ENCODE results near the gene UTP3.

DNA sequence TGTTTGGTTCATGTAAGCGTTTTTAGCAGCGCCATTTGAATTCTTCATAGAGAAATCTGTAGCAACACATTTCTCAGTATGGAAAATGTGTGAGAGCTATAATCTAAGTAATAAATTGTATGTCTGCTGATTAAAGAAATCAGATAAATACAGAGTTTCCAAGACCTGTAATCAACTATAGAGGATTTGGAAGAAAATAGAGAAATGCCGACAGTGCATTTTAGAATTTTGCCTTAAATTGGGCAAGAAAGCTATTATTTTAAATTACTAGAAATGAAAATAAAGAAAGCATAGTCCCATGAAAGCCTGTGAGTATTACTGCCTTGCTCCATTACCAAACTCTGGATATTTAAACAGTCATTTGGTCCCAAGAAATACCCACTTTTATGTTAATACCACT is 36.1 kb downstream of the UTP3 start:
- TF ChIP-seq, protein P1, sequence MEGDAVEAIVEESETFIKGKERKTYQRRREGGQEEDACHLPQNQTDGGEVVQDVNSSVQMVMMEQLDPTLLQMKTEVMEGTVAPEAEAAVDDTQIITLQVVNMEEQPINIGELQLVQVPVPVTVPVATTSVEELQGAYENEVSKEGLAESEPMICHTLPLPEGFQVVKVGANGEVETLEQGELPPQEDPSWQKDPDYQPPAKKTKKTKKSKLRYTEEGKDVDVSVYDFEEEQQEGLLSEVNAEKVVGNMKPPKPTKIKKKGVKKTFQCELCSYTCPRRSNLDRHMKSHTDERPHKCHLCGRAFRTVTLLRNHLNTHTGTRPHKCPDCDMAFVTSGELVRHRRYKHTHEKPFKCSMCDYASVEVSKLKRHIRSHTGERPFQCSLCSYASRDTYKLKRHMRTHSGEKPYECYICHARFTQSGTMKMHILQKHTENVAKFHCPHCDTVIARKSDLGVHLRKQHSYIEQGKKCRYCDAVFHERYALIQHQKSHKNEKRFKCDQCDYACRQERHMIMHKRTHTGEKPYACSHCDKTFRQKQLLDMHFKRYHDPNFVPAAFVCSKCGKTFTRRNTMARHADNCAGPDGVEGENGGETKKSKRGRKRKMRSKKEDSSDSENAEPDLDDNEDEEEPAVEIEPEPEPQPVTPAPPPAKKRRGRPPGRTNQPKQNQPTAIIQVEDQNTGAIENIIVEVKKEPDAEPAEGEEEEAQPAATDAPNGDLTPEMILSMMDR (IDR thresholded peaks at IDR 0.05; ENCODE audit: low read depth, low read length, poor library complexity, severe bottlenecking): no peak
- TF ChIP-seq EZH2phosphoT487 (IDR thresholded peaks at IDR 0.05; ENCODE audit: borderline replicate concordance, low read length): no peak
